Activated T-helper 1 cell treated with anti-CD3 and anti-CD28 coated beads, Interleukin-12 subunit alpha, Interleukin-12 subunit beta, Interleukin-2, Interleukin-4 antibody, amounts not matched to agents 30 ng/mL and 10 ng/mL and 1 ng/mL, durations not matched to agents 14 hours and 24 hours and 36 hours (primary cell): ENCODE data around the gene AP4S1. TPM values are rescaled to one million over a fixed set of nuclear protein-coding genes. Genes with fewer than 3 reads are reported as not detected.
"Not testable (repeated sequence)": the region's sequence is repeated elsewhere in the genome, so short reads cannot be mapped to it uniquely, and the experiment has no call there.

Source experiments
- DNase-seq: peaks from one replicate; pipeline ENCODE4 v3.0.0; 2021; ENCODE audit warnings: low spot score
- H3K27ac Mint-ChIP-seq: one replicate; pipeline ENCODE4 v1.8.0; 2021; ENCODE audit warnings: mild to moderate bottlenecking, mixed read lengths
- H3K27me3 Mint-ChIP-seq: one replicate; pipeline ENCODE4 v1.8.0; 2022; ENCODE audit warnings: mild to moderate bottlenecking, moderate library complexity, mixed read lengths; ENCODE audit not compliant: insufficient read depth
- H3K36me3 Mint-ChIP-seq: one replicate; pipeline ENCODE4 v1.8.0; 2021; ENCODE audit warnings: low read depth, mixed read lengths
- H3K4me1 Mint-ChIP-seq: one replicate; pipeline ENCODE4 v1.8.0; 2021; ENCODE audit warnings: low read depth, mixed read lengths
- H3K4me3 Mint-ChIP-seq: one replicate; pipeline ENCODE4 v1.8.0; 2021; ENCODE audit warnings: mild to moderate bottlenecking, moderate library complexity, mixed read lengths
- H3K9me3 Mint-ChIP-seq: one replicate; pipeline ENCODE4 v1.8.0; 2021; ENCODE audit warnings: mixed read lengths
- intact Hi-C: fragments of 100-400 bp; cut with micrococcal nuclease; formaldehyde crosslinking; loops from one replicate; pipeline ENCODE4 v1.15.1; 2024
- total RNA-seq: library from RNA; stranded (reverse); gene quantifications from 2 replicates; pipeline ENCODE4 v1.2.3, GENCODE V29; 2022

Gene AP4S1
- total RNA-seq, 1 donor from 2014 or later: 8.5 TPM

DNA sequence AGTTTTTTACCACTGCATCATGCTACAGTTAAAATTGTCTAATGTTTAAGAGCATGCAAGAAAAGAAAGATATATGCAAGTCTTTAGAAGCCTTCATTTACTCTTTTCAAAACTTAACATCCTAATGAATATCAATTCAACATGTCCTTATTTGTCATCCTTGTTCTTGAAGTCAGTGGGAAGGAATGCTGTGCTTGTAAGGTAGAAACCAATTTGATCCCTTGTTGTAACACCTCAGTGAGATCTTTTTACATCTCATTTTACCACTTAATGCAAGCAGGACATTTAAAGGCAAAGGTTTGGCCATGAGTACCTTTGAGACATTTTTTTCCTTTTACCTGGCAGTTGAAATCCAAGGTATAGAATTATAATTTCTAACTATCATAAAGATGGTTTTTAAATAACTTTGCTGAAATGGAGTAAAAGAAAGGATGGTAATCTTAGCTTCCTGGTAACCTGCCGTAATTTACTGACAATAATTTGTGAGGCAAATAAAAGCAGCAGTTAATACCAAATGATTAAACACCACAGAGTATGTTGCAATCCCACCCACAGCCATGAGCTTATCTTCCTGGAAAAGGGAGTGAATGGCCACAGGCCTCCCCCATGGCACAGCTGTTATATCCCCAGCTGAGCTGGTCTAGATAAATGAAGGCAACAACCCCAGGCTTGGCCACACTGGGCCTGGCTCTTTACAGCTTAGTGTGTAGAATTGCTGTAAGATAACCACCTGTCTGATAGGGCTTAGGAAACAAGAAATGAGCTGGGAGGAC is 33.9 kb downstream of the AP4S1 start:
- Mint-ChIP-seq H3K4me1 (peaks cover 5% of the 10 kb centered on the region), H3K27ac (no peak overlapping the region), H3K36me3 (no peaks in the 10 kb centered on the region), H3K9me3 (no peaks in the 10 kb centered on the region), H3K4me3 (no peak overlapping the region), H3K27me3 (no peaks in the 10 kb centered on the region)
- intact Hi-C loops: no loop called here
- no peak for DNase-seq

DNA sequence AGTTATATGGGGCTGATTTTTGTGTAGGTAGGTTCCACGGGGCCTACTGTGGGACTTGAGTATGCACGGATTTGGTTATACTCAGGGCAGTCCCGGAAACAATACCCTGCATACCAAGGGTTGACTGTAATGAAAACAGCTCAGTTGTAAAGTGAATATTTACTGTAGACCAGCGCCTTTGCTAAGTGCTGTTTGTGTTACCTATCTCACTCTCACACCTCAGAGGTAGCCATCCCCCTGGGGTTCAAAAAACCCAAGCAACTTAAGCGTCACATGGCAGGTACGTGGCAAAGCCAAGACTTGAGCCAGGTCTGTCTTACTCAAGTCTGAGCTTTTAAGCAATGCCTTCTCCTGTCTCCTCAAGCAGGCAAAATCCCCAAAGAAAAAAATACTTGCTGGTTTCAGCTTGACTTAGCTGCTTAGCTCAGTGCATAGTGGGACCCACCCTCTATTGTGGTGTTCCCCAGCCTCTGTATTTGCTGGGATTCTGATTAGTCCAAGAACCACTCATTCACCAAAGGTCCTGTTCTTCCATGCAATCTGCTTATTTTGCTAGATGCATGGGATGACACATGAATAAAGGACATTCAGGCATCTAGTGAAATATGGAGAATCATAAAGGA is 34.9 kb downstream of the AP4S1 start:
- Mint-ChIP-seq H3K36me3 (no peaks in the 10 kb centered on the region), H3K4me1 (peaks cover 5% of the 10 kb centered on the region), H3K4me3 (no peak overlapping the region), H3K27ac (no peak overlapping the region), H3K9me3 (no peaks in the 10 kb centered on the region), H3K27me3 (no peaks in the 10 kb centered on the region)
- no peak for DNase-seq
- intact Hi-C loops: no loop called here

DNA sequence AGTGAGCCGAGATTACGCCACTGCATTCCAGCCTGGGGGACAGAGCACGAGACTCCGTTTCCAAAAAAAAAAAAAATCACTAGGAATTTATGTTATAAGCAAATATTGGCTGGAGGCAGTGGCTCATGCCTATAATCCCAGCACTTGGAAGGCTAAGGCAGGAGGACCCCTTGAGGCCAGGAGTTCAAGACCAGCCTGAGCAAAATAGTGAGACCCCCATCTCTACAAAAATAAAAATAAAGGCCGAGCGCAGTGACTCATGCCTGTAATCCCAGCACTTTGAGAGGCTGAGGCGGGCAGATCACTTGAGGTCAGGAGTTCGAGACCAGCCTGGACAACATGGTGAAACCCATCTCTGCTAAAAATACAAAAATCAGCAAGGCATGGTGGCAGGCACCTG is 37.5 kb downstream of the AP4S1 start:
- intact Hi-C loops, H3K4me1 Mint-ChIP-seq, H3K27ac Mint-ChIP-seq, H3K36me3 Mint-ChIP-seq, H3K4me3 Mint-ChIP-seq, DNase-seq, H3K27me3 Mint-ChIP-seq, H3K9me3 Mint-ChIP-seq: not testable (repeated sequence)

DNA sequence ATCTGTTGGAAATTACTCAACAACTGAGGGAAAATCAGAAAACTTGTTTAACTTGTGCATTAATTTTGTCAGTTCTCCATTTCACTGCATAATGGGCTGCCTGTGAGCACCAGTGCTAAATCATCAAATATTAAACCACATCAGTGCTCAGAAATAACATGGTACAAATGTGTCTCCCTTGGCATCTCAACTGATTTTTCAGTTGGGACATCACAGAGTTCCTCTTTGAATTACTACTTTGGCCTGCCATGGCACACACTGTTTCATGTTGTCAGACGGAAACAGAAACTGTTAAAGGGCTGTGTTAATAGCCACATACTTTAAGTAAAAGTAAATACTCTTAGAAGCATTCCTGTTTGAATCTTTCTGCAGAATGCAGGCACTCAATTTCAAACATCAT is 42.8 kb downstream of the AP4S1 start:
- Mint-ChIP-seq H3K36me3 (no peaks in the 10 kb centered on the region), H3K27me3 (no peaks in the 10 kb centered on the region), H3K9me3 (no peaks in the 10 kb centered on the region), H3K4me1 (no peaks in the 10 kb centered on the region), H3K4me3 (no peak overlapping the region), H3K27ac (no peak overlapping the region)
- DNase-seq: no peak
- intact Hi-C loops: no loop called here

DNA sequence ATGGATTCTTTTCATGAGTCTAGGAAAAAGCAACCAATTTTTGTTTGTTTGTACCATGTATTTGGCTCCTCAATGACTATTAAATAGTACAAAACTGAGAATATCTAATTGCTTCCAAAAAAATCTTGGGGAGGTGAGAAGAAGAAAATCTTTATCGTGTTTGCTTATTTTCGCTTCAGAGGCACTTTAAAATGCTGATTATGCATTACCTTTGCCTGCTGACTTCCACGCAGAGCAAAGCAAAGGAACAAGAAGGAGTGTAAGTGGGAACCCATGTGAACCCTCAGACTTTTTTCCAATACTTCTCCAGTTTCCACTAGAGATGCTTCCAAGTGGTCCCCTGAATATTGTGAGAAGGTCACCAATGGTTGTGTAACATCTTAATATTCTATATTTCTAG is 43.9 kb downstream of the AP4S1 start:
- Mint-ChIP-seq H3K27ac (no peak overlapping the region), H3K9me3 (no peaks in the 10 kb centered on the region), H3K4me1 (no peaks in the 10 kb centered on the region), H3K4me3 (no peak overlapping the region), H3K27me3 (no peaks in the 10 kb centered on the region), H3K36me3 (no peaks in the 10 kb centered on the region)
- intact Hi-C loops: no loop called here
- no peak for DNase-seq

DNA sequence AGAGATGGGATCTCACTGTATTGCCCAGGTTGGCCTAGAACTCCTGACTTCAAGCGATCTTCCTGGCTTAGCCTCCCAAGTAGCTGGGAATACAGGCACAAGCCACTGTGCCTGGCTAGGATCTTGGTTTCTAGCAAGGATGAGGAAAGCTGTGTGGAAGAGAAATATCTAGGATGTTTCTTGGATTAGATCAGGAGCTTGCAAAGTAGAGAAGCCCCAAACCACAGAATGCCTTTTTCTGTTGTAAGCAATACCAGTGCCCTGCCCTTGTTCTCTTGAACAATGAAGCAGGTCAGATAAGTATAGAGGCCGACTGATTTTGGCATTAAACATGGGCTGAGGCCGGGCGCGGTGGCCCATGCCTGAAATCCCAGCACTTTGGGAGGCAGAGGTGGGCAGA is 45.0 kb downstream of the AP4S1 start:
- Mint-ChIP-seq H3K36me3 (peaks cover 4% of the 10 kb centered on the region), H3K27me3 (no peaks in the 10 kb centered on the region), H3K27ac (no peak overlapping the region), H3K9me3 (peaks cover 5% of the 10 kb centered on the region), H3K4me3 (no peak overlapping the region), H3K4me1 (no peaks in the 10 kb centered on the region)
- DNase-seq: no peak
- intact Hi-C loops: no loop called here

DNA sequence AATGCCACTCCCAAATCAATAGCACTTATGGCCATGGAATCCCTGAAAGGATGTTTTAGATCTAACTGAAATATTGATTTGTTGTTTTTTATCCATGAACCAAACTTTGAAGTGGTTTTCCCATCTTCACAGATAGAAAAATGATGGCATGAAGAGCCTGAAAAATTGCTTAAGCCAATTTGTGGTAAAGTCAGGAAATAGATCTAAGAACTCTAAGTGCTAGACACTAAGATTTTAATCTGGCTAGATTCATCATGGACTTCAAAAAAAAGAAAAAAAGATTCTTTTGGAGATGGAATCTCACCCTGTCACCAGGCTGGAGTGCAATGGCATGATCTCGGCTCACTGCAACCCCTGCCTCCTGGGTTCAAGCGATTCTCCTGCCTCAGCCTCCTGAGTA is 45.7 kb downstream of the AP4S1 start:
- no peak for DNase-seq
- H3K27me3 Mint-ChIP-seq: no peaks in the 10 kb centered on the region
- peaks cover 6% of the 10 kb centered on the region for H3K9me3 Mint-ChIP-seq
- no peak overlapping the region for H3K27ac Mint-ChIP-seq
- no peaks in the 10 kb centered on the region for H3K4me1 Mint-ChIP-seq
- peaks cover 4% of the 10 kb centered on the region for H3K36me3 Mint-ChIP-seq
- intact Hi-C loops: no loop called here
- no peak overlapping the region for H3K4me3 Mint-ChIP-seq

DNA sequence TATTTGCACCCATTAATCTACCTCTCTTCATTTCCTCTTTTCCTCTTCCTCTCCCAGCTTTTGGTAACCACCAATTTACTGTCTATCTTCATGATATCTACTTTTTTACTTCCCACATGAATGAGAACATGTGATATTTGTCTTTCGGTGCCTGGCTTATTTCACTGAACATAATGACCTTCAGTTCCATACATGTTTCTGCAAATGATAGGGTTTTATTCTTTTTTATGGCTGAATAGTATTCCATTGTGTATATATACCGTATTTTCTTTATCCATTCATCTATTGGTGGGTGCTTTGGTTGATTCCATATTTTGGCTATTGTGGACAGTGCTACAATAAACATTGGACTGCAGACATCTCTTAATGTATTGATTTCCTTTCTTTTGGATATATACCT is 49.7 kb downstream of the AP4S1 start:
- H3K4me3 Mint-ChIP-seq: no peak overlapping the region
- no peak overlapping the region for H3K27ac Mint-ChIP-seq
- DNase-seq: no peak
- peaks cover 6% of the 10 kb centered on the region for H3K9me3 Mint-ChIP-seq
- no peaks in the 10 kb centered on the region for H3K4me1 Mint-ChIP-seq
- H3K27me3 Mint-ChIP-seq: no peaks in the 10 kb centered on the region
- intact Hi-C loops: no loop called here
- H3K36me3 Mint-ChIP-seq: peaks cover 4% of the 10 kb centered on the region

DNA sequence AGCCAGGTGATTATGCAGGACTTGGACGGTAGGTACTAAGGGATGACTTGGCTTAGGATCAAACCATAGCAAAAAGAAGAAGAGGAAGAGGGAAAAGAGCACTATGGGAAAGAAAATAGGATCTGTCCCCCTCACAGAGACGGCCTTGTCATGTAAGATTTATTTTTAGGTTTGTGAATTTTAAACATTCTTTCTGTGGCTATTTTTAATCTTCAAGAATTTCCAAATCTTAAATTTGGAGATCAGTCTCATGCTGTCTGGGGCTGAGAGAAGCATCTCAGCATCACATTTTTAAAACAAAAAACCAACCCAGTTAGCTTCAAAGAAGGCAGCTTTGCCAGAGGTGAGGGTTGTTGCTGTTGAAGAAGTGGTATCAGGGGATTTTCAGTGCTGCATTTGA is 53.3 kb downstream of the AP4S1 start:
- DNase-seq: no peak
- Mint-ChIP-seq H3K27me3 (no peaks in the 10 kb centered on the region), H3K4me3 (no peak overlapping the region), H3K9me3 (peaks cover 6% of the 10 kb centered on the region), H3K27ac (no peak overlapping the region), H3K4me1 (no peaks in the 10 kb centered on the region), H3K36me3 (peaks cover 4% of the 10 kb centered on the region)
- intact Hi-C loops: no loop called here

DNA sequence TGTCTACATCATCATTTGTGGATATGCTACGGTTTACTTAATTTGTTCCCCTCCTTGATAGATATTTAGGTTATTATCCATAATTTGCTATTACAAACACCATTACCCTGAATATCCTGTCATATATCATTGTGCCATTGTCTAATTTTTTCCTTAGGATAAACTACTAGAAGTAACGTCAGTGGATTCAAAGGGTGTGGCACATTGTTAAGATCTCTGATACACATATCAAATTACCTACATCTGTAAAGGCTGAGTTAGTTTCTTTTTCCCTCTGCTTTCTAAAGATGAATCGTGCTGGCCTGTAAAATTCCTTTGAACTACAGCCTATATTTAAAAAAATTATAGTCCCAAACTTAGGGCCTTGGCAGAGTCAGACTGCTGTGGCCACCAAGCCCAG is 54.6 kb downstream of the AP4S1 start:
- H3K36me3 Mint-ChIP-seq: peaks cover 2% of the 10 kb centered on the region
- DNase-seq: no peak
- intact Hi-C loops: loop anchor here (5.0 to 10.0 kb wide), 2 partner anchors 277 to 425 kb away; no protein-coding TSS in a partner anchor
- no peaks in the 10 kb centered on the region for H3K27me3 Mint-ChIP-seq
- no peaks in the 10 kb centered on the region for H3K4me1 Mint-ChIP-seq
- H3K27ac Mint-ChIP-seq: no peak overlapping the region
- H3K4me3 Mint-ChIP-seq: no peak overlapping the region
- peaks cover 5% of the 10 kb centered on the region for H3K9me3 Mint-ChIP-seq

DNA sequence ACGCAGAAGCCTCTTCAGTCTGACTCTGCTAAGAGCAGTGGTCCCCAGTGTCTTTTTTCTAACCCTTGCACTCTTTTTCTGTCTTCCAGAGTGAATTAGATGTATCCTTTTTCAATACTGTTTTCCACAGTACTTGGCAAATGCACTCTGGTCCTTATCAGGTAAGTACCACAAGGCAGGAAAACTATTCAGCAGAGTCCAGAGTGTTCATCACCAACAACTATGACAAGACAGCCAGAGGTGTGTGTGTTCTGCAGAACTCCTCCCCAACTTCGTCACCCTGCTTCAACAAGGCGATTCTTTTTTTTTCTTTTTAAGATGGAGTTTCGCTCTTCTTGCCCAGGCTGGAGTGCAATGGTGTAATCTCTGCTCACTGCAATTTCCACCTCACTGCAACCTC is 55.0 kb downstream of the AP4S1 start:
- H3K27ac Mint-ChIP-seq: no peak overlapping the region
- peaks cover under 1% of the 10 kb centered on the region for H3K9me3 Mint-ChIP-seq
- H3K4me3 Mint-ChIP-seq: no peak overlapping the region
- intact Hi-C loops: loop anchor here (5.0 to 10.0 kb wide), 2 partner anchors 277 to 426 kb away; no protein-coding TSS in a partner anchor
- H3K27me3 Mint-ChIP-seq: no peaks in the 10 kb centered on the region
- H3K36me3 Mint-ChIP-seq: no peaks in the 10 kb centered on the region
- no peaks in the 10 kb centered on the region for H3K4me1 Mint-ChIP-seq
- DNase-seq: no peak

DNA sequence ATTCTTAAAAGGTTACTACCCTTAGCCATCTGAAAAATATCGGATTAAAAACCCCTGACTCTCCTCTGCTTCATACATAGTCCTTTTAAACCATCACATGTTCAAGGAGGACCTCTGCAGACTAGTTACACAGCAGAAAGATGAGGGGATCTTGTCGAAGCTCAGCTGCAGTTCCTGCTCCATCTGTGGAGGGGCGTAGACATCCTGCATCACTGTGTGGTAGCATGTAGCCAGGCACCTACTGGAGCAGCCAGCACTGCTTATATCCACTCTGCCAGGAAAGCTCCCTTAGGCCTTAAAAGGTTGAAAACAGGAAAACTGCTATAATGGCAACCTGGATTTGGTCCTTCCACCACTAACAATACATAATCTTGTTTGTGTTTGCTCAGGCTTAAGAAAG is 58.3 kb downstream of the AP4S1 start:
- Mint-ChIP-seq H3K27ac (no peak overlapping the region), H3K27me3 (no peaks in the 10 kb centered on the region), H3K4me1 (no peaks in the 10 kb centered on the region), H3K9me3 (no peaks in the 10 kb centered on the region), H3K36me3 (no peaks in the 10 kb centered on the region), H3K4me3 (no peak overlapping the region)
- DNase-seq: no peak
- intact Hi-C loops: loop anchor here (2.0 to 10.0 kb wide), 4 partner anchors 57 to 429 kb away; partner anchors contain the start of gene STRN3

DNA sequence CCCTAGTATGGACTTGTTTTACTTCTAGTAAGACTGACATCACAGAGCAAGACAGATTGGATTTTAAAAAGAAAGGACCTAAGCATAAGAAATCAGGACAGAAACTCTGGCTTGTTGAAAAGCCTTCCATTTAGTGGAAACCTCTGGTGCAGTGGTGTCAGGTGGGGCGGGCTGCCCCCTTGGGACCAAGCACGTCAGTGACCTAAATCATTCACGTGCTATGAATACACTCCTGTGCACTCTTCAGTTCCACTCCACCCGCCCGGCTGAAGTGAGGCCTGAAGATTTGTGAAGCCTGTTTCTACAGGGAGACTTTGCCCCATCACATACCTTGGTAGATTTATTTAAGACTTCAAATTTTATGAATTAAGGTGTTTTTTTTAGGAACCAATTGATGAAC is 58.9 kb downstream of the AP4S1 start:
- no peak overlapping the region for H3K27ac Mint-ChIP-seq
- H3K36me3 Mint-ChIP-seq: no peaks in the 10 kb centered on the region

More for the DNA sequence above, 58.9 kb downstream of the AP4S1 start:
- no peak for DNase-seq
- Mint-ChIP-seq H3K4me3 (no peak overlapping the region), H3K27me3 (no peaks in the 10 kb centered on the region), H3K9me3 (no peaks in the 10 kb centered on the region), H3K4me1 (no peaks in the 10 kb centered on the region)
- intact Hi-C loops: loop anchor here (5.0 to 10.0 kb wide), 2 partner anchors 273 to 430 kb away; no protein-coding TSS in a partner anchor
